Loucy (cell line): ENCODE measurements around the gene SFXN5.
"Not testable (repeated sequence)": the region's sequence is repeated elsewhere in the genome, so short reads cannot be mapped to it uniquely, and the experiment has no call there.

Source experiments
- H2AFZ ChIP-seq: fragments of 200-600 bp; sonication (generic); 2 replicates; pipeline ENCODE4 v1.6.0; 2016; ENCODE audit warnings: antibody characterized with exemption, mild to moderate bottlenecking, low read length, moderate library complexity
- H3F3A ChIP-seq: fragments of 200-600 bp; 2 replicates; pipeline ENCODE4 v1.6.0; 2016; ENCODE audit warnings: antibody characterized with exemption, low read depth, mild to moderate bottlenecking
- H3K27me3 ChIP-seq: fragments of 200-600 bp; sonication (generic); 2 replicates; pipeline ENCODE4 v1.6.1; 2014; ENCODE audit warnings: low read length, mild to moderate bottlenecking; ENCODE audit not compliant: insufficient read depth, poor library complexity, severe bottlenecking
- H3K36me3 ChIP-seq: fragments of 200-600 bp; sonication (generic); 2 replicates; pipeline ENCODE4 v1.6.1; 2016; ENCODE audit warnings: low read length; ENCODE audit not compliant: insufficient read depth
- H3K4me1 ChIP-seq: fragments of 200-600 bp; sonication (generic); 2 replicates; pipeline ENCODE4 v1.5.1; 2014; ENCODE audit warnings: low read length, mild to moderate bottlenecking; ENCODE audit not compliant: insufficient read depth, poor library complexity, severe bottlenecking
- H3K4me2 ChIP-seq: fragments of 200-600 bp; sonication (generic); 2 replicates; pipeline ENCODE4 v1.6.0; 2014; ENCODE audit warnings: antibody characterized with exemption, low read length, low read depth, mild to moderate bottlenecking; ENCODE audit not compliant: poor library complexity, severe bottlenecking
- H3K4me3 ChIP-seq: fragments of 200-600 bp; sonication (generic); 2 replicates; pipeline ENCODE4 v1.5.1; 2014; ENCODE audit warnings: low read length, mild to moderate bottlenecking, mixed read lengths; ENCODE audit not compliant: poor library complexity, severe bottlenecking
- H3K79me2 ChIP-seq: fragments of 200-600 bp; sonication (generic); 2 replicates; pipeline ENCODE4 v1.6.1; 2014; ENCODE audit warnings: low read length; ENCODE audit not compliant: insufficient read depth
- H3K9ac ChIP-seq: fragments of 200-600 bp; sonication (generic); 2 replicates; pipeline ENCODE4 v1.6.0; 2014; ENCODE audit warnings: mild to moderate bottlenecking, low read depth, low read length, moderate library complexity; ENCODE audit not compliant: poor library complexity, severe bottlenecking
- H3K9me2 ChIP-seq: fragments of 200-600 bp; sonication (generic); replicated peaks from 2 replicates; pipeline ENCODE4 v1.6.1; 2016; ENCODE audit warnings: low read depth, low read length, mixed read lengths
- H3K9me3 ChIP-seq: fragments of 200-600 bp; sonication (generic); 2 replicates; pipeline ENCODE4 v1.6.1; 2014; ENCODE audit warnings: mild to moderate bottlenecking, antibody characterized with exemption, low read length, low read depth; ENCODE audit not compliant: insufficient read depth
- H4K20me1 ChIP-seq: fragments of 200-600 bp; sonication (generic); 2 replicates; pipeline ENCODE4 v1.6.0; 2014; ENCODE audit warnings: antibody characterized with exemption, low read length, mild to moderate bottlenecking; ENCODE audit not compliant: insufficient read depth, poor library complexity, severe bottlenecking
- EZH2phosphoT487 ChIP-seq: fragments of 200-600 bp; IDR thresholded peaks from 2 replicates; pipeline ENCODE4 v1.6.1; 2018; ENCODE audit warnings: antibody characterized with exemption, mild to moderate bottlenecking, moderate library complexity, borderline replicate concordance
- TF ChIP-seq, protein P1 (sequence below): fragments of 200-600 bp; sonication (generic); conservative IDR thresholded peaks from 2 replicates; pipeline ENCODE4 v1.5.1; 2014; ENCODE audit warnings: mild to moderate bottlenecking, antibody characterized with exemption, low read length

The SFXN5 gene, protein sequence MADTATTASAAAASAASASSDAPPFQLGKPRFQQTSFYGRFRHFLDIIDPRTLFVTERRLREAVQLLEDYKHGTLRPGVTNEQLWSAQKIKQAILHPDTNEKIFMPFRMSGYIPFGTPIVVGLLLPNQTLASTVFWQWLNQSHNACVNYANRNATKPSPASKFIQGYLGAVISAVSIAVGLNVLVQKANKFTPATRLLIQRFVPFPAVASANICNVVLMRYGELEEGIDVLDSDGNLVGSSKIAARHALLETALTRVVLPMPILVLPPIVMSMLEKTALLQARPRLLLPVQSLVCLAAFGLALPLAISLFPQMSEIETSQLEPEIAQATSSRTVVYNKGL

DNA sequence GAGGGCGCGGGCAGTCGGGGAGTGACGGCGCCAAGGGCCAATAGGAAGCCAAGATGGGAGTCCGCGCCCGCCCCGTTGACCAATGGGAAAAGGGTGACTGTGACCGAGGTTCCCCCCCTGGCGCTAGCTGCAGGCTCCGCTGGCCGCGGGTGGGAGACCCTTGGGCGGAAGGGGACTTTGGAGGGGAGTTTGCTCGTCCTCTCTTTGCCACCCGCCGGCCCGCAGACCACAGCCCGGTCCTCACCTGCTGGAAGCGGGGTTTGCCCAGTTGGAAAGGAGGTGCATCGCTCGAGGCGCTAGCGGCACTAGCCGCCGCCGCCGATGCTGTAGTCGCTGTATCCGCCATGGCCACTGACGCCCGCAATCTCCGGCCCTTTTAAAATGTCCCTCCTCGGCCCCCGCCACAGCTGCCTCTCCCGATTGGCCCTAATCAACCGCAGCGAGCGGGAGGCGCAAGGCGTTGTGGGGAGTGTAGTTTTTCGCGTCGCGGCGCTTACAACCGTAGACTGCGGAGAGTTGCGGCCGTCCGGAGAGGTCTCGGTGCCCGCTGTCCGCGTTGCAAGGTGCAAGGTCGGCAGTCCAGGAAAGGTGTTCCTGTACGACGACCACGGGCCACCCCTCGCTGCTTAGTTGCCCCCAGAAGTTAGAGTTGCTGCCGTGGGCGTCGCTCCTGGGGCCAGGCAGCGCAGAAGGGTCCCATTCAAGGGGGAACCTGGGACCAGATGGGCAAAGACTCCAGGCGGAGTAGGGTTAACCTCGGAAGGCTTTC is at the start of gene SFXN5:
SFXN5 (minus strand) TSS at position 353 of the 769 bp plus-strand sequence; CDS start at position 346, 7 bp downstream.
- peak within 1 kb of the TSS; percentile 92 for H3K9ac ChIP-seq
- H3K9me3 ChIP-seq: no peaks in the 10 kb centered on the region
- H3K79me2 ChIP-seq: peaks cover 45% of the 10 kb centered on the region
- H3K27me3 ChIP-seq: no peaks in the 10 kb centered on the region
- peak within 1 kb of the TSS; percentile 85 for H3K4me3 ChIP-seq
- H3F3A ChIP-seq: no peaks in the 10 kb centered on the region
- TF ChIP-seq, protein P1, sequence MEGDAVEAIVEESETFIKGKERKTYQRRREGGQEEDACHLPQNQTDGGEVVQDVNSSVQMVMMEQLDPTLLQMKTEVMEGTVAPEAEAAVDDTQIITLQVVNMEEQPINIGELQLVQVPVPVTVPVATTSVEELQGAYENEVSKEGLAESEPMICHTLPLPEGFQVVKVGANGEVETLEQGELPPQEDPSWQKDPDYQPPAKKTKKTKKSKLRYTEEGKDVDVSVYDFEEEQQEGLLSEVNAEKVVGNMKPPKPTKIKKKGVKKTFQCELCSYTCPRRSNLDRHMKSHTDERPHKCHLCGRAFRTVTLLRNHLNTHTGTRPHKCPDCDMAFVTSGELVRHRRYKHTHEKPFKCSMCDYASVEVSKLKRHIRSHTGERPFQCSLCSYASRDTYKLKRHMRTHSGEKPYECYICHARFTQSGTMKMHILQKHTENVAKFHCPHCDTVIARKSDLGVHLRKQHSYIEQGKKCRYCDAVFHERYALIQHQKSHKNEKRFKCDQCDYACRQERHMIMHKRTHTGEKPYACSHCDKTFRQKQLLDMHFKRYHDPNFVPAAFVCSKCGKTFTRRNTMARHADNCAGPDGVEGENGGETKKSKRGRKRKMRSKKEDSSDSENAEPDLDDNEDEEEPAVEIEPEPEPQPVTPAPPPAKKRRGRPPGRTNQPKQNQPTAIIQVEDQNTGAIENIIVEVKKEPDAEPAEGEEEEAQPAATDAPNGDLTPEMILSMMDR: no peak
- no peak for TF ChIP-seq EZH2phosphoT487
- H3K36me3 ChIP-seq: no peaks in the 10 kb centered on the region
- peak within 1 kb of the TSS; percentile 92 for H2AFZ ChIP-seq
- H3K4me1 ChIP-seq: peaks cover 31% of the 10 kb centered on the region
- peaks cover 37% of the 10 kb centered on the region for H4K20me1 ChIP-seq
- H3K9me2 ChIP-seq: no peaks in the 10 kb centered on the region
- H3K4me2 ChIP-seq: peak within 1 kb of the TSS; percentile 96

DNA sequence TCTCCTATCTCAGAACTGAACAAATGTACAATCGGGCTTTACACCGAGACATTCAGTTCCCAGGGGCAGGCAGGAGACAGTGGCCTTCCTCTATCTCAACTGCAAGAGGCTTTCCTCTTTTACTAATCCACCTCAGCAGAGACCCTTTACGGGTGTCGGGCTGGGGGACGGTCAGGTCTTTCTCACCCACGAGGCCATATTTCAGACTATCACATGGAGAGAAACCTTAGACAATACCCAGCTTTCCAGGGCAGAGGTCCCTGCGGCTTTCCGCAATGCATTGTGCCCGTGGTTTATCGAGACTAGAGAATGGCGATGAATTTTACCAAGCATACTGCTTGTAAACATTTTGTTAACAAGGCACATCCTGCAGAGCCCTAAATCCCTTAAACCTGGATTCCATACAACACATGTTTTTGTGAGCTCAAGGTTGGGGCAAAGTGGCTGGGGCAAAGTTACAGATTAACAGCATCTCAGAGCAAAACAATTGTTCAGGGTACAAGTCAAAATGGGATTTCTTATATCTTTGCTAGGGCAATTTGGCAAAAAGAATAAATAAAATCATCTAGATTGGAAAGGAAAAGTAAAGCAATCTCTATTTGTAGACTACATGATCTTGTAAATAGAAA is 48.2 kb upstream of the SFXN5 start:
- H3F3A ChIP-seq, H2AFZ ChIP-seq, H3K4me3 ChIP-seq, H3K79me2 ChIP-seq, H3K9ac ChIP-seq, H3K4me1 ChIP-seq, H3K27me3 ChIP-seq, H3K9me3 ChIP-seq, H3K9me2 ChIP-seq, H4K20me1 ChIP-seq, H3K36me3 ChIP-seq, H3K4me2 ChIP-seq: not testable (repeated sequence)

DNA sequence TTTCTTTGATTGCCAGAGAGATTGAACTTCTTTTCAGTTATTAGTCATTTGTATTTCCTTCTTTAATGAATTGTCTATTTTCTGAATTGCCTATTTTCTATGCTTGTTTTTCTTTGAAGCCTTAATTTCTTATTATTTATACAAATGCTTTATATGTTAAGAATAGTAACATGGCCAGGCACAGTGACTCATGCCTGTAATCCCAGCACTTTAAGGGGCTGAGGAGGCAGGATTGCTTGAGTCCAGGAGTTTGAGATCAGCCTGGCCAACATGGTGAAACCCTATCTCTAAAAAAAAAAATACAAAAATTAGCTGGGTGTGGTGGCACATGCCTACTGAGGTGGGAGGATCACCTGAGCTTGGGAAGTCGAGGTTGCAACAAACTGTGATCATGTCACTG is 45.9 kb upstream of the SFXN5 start:
- no peak overlapping the region for H2AFZ ChIP-seq
- no peaks in the 10 kb centered on the region for H3K27me3 ChIP-seq
- H3K4me2 ChIP-seq: no peak overlapping the region
- TF ChIP-seq EZH2phosphoT487: no peak
- TF ChIP-seq, protein P1: no peak
- no peak overlapping the region for H3K9ac ChIP-seq
- H3K4me1 ChIP-seq: peaks cover 5% of the 10 kb centered on the region
- no peaks in the 10 kb centered on the region for H4K20me1 ChIP-seq
- no peaks in the 10 kb centered on the region for H3K9me2 ChIP-seq
- no peaks in the 10 kb centered on the region for H3K36me3 ChIP-seq
- H3K79me2 ChIP-seq: no peaks in the 10 kb centered on the region
- H3K4me3 ChIP-seq: no peak overlapping the region
- H3K9me3 ChIP-seq: no peaks in the 10 kb centered on the region
- H3F3A ChIP-seq: 0 out of 2 replicates have a peak, but pooled peaks cover 6% of the 10 kb centered on the region
